Renal pelvis (tissue), 4 donors: Measurements from ENCODE around the gene NRARP. TPM values are rescaled to one million over a fixed set of nuclear protein-coding genes. Genes with fewer than 3 reads are reported as not detected.

Experiments
- DNase-seq: peaks from one replicate; pipeline ENCODE4 v3.0.0-alpha.2; 2013
- polyA plus RNA-seq, 3 donors: library from polyadenylated mRNA; unstranded; fragments of 120-200 nt; gene quantifications; one replicate each; pipeline ENCODE4 v1.2.1, GENCODE V29; 2013; ENCODE audit not compliant: insufficient read length in 3 of 3

The NRARP gene
- polyA plus RNA-seq, 3 donors, result 7.4 to 9.7 (median 8.5) TPM

DNA sequence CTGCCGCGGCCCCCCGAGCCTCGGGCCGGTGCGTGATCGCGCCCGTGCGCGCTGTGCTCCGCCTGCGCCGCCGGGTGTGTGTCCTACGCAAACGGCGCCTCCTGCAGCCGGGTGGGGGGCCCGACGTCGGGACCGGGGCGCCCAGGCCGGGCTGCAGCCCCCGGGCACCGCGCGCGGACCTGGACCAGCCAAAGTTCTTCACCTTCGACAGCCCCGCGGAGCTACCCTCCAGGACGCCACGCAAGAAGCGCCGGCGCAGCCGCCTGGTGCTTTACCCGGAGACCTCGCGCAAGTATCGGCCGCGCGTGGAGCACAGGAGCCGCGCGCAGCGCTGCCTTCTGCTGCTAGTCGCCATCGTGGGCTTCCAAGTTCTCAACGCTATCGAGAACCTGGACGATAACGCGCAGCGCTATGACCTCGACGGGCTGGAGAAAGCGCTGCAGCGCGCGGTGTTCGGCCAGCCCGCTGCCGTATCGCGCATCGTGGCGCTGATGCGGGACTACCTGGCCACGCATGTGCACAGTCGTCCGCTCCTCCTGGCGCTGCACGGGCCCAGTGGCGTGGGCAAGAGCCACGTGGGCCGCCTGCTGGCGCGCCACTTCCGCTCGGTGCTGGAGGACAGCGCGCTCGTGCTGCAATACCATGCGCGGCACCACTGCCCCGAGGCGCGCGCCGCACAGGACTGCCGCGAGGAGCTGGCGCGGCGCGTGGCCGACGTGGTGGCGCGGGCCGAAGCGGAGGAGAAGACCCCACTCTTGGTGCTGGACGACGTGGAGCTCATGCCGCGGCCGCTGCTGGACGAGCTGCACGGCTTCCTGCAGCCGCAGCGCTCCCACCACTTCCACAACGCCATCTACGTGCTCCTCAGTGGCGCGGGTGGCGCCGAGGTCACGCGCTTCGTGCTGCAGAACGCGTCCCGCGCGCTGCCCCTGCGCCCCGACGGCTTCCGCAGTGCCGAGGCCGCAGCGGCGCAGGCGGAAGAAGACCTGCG, 23.1 kb downstream of the NRARP start:
- no peak for DNase-seq

DNA sequence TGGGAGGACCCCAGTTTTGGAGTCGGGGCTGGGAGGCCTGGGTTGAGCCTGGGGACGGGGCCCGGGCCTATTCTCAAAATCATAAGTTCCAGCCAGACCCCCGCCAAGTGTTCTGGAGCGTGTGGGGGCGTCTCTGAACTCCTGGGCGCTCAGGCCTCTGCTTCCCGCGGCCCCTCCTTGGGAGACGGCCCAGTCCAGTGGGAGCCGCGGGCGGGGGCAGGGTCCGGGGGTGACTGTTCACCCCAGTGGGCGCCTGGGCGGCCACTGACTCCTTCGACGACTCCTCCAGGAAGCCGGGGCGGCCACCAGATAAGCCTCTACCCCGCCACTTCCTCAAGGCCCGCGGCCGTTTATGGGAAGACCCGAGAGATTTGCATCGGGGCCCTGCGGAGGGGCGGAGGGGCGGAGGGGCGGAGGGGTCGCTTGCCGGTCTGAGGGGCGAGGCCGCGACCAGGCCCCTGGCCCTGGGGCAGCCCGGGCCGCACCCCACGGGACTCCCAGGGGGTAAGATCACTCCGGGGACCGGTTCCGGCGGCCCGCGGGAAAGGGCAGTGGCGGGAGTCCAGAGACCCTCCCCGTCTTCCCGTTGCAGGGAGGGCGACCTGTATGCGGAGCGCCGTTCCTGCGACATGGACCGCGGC, 23.9 kb downstream of the NRARP start:
- DNase-seq, result no peak

DNA sequence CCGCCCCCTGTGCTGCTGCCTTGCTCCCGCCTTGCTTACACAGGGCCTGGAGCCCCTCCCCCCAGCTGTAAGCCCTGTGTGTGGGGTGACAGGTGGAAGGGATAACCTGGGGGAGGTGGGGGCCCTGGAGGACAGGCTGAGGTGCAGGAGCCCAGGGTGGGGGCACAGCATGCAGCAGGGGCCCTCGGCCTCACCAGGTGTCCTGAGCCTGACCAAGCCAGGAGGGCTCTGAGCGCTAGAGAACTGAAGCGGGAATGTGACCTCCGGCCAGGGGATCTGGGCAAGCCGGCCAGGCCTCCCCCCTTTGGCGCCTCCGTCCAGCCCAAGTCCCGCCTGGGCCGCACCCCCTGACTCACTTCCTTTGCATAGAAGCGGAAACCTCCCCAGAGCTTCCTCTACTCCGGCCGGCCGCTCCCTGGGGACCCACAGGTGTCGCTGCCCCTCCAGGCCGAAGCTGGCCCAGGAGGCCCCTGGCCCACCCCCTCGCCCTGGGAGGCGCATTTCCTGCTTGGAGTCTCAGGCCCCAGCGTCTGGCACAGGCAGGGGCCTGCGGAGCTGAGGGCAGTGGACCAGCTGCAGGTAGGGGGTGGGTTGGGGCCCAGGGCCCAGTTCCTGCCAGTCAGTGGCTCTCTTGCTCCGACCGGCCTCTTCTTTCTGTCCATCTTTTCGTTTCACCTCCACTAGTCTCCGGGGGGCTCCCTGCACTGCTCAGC, 24.6 kb downstream of the NRARP start, which contains the start of gene TOR4A:
Gene TOR4A, plus strand, starts transcription at position 398 of the 713 bp plus-strand sequence. CDS start 964 bp downstream, outside the sequence.
- no peak for DNase-seq

DNA sequence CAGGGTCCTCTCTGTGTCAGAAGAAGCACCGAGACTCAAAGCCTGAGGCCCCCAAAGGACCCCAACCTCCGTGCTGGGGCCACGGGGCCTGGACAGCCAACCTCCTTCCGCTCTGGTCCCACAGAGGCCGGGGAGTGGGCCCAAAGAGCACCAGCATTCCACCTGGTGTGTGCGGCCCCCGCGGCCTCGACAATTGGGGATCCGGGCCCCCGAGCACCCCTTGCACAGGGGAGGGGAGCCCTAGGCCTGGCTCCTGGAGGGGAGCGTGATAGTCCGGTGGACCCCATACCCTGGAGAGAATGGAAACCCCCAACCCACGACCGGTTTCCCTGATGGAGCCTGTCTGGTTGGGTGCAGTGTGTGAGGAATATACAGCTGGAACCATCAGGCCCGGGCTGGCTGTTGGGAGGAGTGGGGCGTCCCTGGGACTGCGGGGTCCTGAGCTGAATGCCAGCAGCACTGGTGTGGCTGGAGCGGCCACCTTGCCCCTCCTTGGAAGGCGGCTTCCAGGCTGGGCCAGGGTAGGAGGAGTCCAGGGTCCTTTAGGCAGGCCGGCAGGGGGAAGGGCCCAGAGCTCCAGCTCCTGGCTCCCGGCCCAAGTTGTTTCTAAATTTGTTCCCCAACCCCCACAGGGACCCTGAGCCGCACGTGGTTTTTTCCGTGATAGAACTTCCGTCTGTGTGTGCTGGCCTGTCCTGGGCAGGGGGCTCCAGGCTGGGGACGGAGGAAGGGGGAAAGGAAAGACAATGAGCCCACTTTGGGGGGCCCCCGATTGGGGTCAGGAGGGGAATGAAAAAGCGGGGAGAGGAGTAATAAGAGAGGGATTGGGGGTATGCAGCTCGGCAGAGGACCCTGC, 25.4 kb downstream of the NRARP start:
- DNase-seq, result no peak

DNA sequence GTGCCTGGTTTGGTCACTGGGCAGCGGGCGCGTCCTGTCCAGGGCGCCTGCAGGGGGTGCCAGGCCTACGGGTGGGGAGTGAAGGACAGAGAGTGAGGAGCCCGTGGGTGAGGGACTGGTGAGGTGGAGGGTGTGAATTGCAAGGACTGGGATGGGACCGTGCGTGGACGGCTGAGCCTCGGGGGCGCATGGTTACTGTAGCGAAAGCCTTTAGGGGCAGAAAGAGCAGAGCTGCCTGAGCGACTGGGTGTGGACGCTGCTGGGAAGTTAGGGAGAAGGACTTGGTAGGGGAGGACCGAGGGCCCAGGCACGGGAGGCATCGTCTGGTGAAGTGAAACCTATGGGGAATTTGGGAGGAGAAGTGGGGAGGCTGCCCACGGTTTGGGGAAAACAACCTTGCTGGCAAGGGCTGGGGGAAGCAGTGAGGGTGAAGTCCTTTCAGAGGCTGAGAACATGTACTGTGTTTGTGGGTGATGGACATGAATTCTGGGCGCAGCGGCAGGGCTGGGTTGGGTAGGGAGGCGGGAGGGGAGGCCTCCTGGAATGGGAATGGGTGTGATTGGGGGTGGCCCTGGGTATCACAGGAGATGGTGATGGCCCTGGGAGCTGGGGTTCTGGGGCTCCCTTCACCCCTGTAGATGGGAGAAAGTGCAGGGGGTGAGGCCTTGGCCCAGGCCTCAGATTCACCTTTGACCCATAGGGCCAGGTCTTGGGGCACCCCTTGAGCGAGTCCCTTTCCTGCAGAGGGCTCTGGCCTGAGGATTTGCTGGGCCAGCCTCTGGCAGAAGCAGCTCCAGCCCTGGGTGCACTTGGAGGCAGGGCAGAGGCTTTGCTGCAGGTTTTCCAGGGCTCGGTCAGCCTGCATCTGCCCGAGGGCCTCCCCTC, 26.2 kb downstream of the NRARP start:
- no peak for DNase-seq

DNA sequence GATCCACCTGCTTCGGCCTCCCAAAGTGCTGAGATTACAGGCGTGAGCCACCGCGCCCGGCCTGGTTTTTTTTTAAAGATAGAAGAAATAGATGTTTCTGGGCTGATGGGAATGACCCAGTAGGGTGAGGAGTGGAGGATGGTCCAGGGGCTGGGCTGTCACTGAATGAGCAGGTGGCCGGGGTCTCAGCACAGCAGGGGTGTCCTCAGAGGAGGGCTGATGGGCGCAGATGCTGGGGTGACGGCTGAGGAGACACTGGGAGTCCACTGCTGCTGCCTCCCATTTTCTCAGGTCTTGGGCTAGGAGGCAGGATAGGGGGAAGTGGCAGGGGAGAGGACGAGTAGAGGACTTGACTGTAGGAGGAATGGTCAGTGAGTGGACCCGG, 26.9 kb downstream of the NRARP start:
- no peak for DNase-seq

DNA sequence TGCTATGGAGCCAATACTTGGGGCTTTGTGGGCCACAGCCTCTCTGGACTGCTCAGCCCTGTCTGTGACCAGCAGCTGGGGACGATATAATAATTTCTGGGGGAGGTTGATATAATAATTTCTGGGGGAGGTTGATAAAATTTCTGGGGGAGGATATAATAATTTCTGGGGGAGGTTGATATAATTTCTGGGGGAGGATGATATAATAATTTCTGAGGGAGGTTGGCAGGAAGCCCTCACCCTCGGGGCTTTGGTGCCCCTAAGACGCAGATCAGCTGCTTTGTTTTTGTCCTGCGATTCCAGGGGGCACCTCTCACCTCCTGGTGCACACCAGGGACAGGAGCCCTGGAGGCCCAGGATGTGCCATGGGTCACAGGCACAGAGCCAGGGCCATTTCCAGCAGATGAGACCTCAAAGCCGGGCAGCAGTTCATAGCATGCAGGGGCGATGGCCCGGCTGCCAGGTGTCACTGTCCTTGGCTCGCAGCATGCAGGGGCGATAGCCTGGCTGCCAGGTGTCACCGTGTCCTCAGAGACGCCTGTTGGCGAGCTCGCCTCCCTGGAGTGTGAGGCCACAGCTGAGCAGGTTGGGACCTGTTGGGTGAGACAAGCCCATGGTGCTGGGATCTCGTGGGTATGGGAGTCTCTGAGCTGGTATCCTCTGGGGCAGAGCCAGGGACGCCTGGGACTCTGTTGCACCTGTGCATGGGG, 28.3 kb downstream of the NRARP start:
- DNase-seq, result no peak

DNA sequence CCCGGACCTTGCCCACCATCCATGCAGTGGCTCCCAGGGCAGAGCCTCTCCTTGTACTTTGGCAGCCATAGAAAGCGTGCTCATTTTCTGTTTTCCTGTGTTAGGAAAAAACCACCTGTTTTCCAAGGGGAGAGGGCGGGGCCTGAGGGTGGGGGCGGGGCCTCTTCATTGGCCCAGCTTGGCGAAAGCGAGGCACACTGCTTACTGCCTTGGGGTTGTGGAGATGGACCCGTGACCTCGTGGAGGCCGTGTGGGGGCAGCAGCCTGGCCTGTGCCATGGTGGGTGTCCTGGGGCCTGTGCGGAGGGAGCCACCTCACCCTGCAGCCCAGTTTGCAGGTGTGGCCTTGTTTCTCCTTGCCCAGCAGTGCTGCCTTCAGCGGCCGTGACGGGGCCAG, 29.0 kb downstream of the NRARP start:
- no peak for DNase-seq

DNA sequence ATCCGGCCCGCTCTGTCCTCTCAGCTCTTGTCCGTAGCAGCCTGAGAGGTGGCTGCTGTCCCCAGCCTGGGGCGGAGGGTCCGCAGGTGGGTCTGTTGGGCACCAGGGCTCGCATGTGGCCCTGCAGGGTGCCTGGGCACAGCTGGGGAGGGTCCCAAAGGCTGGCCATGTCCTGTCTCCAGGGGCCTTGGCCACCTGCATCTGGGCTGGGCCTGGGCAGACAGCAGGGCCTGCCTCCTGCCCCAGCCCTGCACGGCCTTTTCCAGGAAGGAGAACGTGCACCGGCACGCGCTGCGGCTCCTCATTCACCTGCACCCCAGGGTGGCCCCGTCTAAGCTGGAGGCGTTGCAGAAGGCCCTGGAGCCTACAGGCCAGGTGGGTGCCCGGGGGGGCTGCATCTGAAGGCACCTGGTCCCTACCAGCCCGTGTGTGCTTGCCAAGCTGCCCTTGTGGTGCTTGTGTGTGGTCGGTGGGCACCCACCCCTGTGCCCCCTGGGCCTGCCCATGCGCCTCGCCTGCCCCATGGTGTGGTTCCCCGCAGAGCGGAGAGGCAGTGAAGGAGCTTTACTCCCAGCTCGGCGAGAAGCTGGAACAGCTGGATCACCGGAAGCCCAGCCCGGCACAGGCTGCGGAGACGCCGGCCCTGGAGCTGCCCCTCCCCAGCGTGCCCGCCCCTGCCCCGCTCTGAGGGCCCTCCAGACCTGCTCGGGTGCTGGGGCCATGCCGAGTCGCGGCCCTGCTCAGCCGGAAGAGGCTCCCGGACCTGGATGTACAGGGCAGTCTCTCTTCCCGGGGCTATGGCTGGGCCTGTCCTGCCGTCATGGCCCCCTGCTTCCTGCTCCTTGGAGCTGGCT, 29.6 kb downstream of the NRARP start:
- no peak for DNase-seq

DNA sequence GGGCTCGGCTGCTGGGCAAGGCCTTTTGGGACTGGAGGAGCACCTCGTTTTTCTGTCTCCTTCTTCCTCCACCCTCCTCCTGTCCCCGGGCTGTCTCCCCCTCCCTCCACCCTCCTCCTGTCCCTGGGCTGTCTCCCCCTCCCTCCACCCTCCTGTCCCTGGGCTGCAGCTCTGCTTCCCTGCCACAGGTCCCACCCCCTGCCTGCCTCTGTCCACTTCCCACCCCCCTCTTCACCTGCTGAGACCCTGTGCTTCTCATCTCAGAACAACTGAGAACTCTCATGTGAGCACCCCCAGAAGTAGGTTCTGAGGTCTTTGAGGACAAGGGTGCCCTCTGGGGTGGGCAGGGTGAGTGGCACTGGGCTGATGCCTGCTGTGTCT, 30.4 kb downstream of the NRARP start:
- no peak for DNase-seq

DNA sequence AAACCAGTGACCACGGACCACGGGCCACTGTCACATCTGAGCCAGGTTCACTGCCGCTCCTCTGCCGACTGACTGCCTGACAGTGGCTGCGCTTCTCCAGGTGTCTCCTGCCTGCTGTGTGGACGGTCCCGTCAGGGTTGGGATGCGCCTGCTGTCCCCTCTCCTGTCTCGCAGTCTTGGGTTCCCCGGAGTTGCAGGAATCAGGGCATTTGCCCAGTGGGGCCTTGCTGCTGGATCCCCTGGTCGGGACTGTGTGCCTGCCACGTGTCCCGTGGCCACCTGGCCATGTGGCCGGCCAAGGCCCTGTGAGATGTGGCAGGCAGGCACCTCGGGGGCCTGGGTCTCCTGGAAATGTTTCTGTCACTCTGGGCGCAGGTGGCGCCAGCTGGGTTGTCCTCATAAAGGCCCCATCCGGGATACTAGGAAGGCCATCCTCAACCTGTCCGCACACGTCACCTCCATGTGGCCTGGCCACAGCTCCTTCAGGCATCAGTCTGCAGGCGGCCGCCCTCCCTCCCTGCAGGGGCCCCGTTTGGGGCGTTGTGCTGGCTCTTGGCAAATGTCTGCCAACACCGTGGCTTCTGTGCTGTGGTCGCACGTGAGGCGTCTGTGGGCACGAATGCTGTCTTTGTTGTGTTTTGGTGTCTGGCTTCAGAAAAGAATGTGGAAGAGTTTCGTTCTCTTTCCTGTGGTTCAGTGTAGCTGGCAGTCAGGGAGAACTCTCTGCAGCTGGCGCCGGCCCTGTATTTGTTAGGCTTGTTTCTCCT, 31.0 kb downstream of the NRARP start:
- DNase-seq, result no peak

DNA sequence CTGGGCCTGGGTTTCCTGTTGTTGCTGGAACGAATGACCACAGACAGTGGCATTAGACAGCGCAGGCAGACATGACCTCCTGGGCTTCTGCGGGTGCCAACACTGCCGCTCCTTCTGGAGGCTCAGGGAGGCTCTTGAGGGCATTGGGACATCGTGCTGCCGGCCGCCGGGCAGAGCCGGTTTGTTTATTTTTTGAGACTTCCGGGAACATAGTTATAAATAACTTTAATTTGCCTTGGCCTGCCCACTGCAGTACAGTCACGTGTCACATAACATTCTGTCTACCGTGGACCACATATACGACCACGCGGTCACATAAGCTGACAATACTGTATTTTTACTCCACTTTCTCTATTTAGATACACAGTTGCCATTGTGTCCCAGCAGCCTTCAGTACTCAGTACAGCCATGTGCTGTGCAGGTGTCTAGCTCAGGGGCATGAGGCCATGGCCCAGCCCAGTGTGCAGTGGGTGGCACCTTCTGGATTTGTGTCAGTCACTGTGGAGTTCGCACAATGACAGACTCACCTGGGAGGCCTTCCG, 32.8 kb downstream of the NRARP start:
- DNase-seq, result no peak

DNA sequence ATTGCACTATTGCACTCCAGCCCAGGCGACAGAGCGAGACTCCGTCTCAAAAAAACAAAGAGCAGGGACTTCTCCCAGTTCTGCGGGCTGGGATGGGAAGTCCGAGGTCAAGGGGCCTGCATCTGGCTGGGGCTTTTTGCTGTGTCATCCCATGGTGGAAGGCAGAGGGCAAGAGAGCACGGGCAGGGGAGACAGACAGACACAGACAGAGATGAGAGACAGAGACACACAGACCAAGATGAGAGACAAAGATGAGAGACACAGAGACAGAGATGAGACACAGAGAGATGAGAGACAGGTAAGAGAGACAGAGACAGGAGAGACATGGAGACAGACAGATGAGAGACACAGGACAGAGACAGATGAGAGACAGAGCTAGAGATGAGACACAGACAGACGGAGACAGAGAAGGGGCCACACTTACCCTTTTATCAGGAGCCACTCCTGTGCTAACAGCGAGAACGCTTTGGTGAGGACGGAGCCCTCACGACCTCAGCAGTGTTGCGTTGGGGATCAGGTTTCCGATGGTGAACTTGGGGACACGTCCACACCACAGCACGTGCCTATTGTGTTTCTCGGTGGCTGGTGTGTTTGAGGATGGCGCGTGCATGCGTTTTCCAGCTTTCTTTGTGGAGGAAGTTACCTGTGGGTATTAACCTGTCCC, 33.4 kb downstream of the NRARP start:
- no peak for DNase-seq

DNA sequence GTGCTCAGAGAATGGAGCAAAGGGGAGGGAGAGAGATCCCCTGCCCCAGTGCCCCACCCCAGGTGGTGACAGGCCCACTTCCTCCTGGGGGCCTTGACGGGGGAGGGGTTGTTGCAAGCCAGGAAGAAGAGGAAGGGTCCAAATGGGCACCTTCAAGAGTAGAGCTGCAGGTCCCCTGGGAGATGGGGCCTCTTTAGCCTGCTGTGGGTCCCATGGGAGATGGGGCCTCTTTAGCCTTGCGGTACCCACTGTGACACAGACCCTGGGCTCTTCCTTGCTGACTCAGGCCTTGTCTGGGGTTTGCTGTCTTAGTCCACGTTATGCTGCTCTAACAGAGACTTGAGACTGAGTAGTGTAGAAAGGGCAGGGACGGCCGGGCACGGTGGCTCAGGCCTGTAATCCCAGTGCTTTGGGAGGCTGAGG, 34.1 kb downstream of the NRARP start:
- DNase-seq, result no peak

DNA sequence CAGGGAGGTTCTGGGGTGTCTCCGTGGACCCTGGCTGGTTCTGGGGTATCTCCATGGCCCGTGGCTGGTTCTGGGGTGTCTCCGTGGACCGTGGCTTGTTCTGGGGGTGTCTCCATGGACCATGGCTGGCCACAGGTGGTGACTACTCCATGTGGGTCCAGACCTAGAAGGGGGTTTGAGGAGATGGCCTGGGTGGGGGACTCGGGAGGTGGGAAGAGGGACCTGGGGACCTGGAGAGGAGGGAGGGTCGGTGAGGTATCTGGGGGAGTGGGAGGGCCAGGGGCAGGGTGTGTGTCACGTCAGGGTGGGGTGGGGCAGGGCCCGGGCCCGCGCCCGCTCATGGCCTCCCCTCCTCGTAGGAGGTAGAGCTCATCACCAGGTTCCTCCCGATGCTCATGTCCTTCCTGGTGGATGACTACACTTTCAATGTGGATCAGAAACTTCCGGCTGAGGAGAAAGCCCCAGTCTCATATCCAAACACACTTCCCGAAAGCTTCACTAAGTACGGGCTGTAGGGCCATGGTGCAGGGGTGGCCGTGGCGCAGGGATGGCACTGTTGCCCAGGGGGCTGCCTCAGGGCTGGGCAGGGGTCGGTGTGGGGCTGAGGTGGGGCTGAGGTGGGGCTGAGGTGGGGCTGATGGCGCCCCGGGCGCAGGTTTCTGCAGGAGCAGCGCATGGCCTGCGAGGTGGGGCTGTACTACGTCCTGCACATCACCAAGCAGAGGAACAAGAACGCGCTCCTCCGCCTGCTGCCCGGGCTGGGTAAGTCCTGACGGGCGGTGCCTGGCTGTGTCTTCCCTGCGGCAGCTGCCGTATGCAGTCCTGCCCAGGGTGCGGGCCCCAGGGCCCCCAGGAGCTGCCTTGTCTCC, 35.3 kb downstream of the NRARP start:
- DNase-seq, result no peak

DNA sequence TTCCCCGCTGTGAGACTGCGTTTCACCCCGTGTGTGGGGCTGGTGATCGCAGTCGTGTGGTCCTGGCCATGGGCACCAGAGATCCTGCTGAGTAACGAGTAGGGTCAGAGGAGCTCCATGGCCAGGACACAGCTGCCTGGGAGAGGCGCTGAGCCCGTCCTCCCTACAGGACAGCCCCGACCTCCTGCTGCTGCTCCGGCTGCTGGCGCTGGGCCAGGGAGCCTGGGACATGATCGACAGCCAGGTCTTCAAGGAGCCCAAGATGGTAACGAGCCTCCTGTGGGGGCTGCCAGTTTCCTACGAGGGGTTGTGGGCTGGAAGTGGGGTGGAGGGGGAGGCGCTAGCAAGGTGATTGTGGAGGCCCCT, 35.9 kb downstream of the NRARP start:
- DNase-seq, result no peak
